ENCODE measurements around the gene CNKSR2. TPM values are rescaled to one million over a fixed set of nuclear protein-coding genes. Genes with fewer than 3 reads are reported as not detected.
"Not testable (repeated sequence)": the region's sequence is repeated elsewhere in the genome, so short reads cannot be mapped to it uniquely, and the experiment has no call there.

CNKSR2 gene
- polyA plus RNA-seq, 5 donors, result 7.2 to 12.9 (median 11.7) TPM

GRCh38 chrX:21438792-21439191 is 64.6 kb downstream of the CNKSR2 start:
- no peak for DNase-seq

- no peak for DNase-seq
Measured at GRCh38 chrX:21440911-21441310, 66.7 kb downstream of the CNKSR2 start.

- no peak for DNase-seq
Measured at GRCh38 chrX:21457718-21458117, 83.5 kb downstream of the CNKSR2 start.

- DNase-seq, result no peak
Measured at GRCh38 chrX:21469071-21469470, 94.9 kb downstream of the CNKSR2 start.

GRCh38 chrX:21476909-21477308 is 102.7 kb downstream of the CNKSR2 start:
- DNase-seq, result no peak

- DNase-seq, result peak; percentile 36 to 40
Measured at GRCh38 chrX:21479695-21480270, 105.6 kb downstream of the CNKSR2 start.

- DNase-seq, result no peak
Measured at GRCh38 chrX:21481761-21482160, 107.5 kb downstream of the CNKSR2 start.

- DNase-seq, result not testable (repeated sequence)
Measured at GRCh38 chrX:21484051-21484450, 109.8 kb downstream of the CNKSR2 start.

- DNase-seq, result no peak
Measured at GRCh38 chrX:21487832-21488231, 113.6 kb downstream of the CNKSR2 start.

- no peak for DNase-seq
Measured at GRCh38 chrX:21490341-21490740, 116.1 kb downstream of the CNKSR2 start.

GRCh38 chrX:21493226-21493830 is 119.1 kb downstream of the CNKSR2 start:
- DNase-seq, result no peak

- no peak for DNase-seq
Measured at GRCh38 chrX:21503593-21503992, 129.4 kb downstream of the CNKSR2 start.

- no peak for DNase-seq
Measured at GRCh38 chrX:21509912-21510311, 135.7 kb downstream of the CNKSR2 start.

GRCh38 chrX:21524008-21524407 is 149.8 kb downstream of the CNKSR2 start:
- DNase-seq, result no peak

GRCh38 chrX:21528076-21528475 is 153.9 kb downstream of the CNKSR2 start:
- DNase-seq, result peak in 1 of 2 donors; percentile 4

GRCh38 chrX:21529771-21530170 is 155.6 kb downstream of the CNKSR2 start:
- DNase-seq, result no peak

GRCh38 chrX:21544642-21545041 is 170.4 kb downstream of the CNKSR2 start:
- not testable (repeated sequence) for DNase-seq

- DNase-seq, result no peak
Measured at GRCh38 chrX:21559417-21559816, 185.2 kb downstream of the CNKSR2 start.

GRCh38 chrX:21565025-21565424 is 190.8 kb downstream of the CNKSR2 start:
- no peak for DNase-seq

GRCh38 chrX:21574793-21575192 is 200.6 kb downstream of the CNKSR2 start:
- DNase-seq, result no peak

GRCh38 chrX:21581479-21581878 is 207.3 kb downstream of the CNKSR2 start:
- DNase-seq, result no peak

GRCh38 chrX:21586001-21586400 is 211.8 kb downstream of the CNKSR2 start:
- DNase-seq, result no peak

GRCh38 chrX:21590012-21590776 is 216.0 kb downstream of the CNKSR2 start:
- no peak for DNase-seq

Data from right lung (tissue), 5 donors.